Stimulated activated CD8-positive, alpha-beta memory T cell treated with anti-CD3 and anti-CD28 coated beads, Interleukin-4, amount 100 ng/mL, for 24 hours (primary cell): Measurements from ENCODE around the gene HEBP1.

Source experiments
- DNase-seq: peaks from one replicate; pipeline ENCODE4 v3.0.0-alpha.2; 2020; ENCODE audit warnings: low read depth

The HEBP1 gene

DNA sequence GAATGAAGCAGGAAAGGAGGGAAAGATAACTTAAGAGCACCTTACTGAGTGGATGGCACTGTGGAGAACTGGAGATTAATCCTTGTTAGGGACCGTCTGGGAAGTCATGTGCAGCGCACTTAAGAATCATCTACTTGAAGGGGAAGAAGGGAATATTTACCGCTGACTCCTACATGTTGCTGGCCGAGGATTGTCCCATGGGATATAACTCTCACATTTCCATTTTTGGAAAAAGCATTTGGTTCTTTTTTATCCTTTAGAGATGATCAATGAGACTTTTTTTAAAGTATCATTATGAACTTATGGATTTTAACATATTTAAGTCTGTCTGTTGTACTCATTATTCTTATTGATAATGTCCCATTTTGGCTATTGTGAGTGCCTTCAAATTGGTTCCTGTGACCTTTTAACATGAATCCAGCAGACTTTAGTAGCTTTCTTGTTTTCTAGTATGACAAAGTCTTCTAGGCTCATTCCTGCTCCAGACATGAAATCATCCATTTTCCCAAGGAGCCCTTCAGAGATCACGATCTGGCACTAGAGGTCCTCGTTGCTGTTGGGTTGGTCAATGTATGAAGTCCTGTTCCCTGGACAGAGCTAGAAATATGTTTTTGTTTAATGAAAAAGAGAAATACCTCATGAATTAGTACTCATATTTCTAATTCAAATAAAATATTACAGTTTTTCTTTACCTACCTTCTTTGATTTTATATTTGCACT lies 23.9 kb upstream of the HEBP1 start:
- no peak for DNase-seq

DNA sequence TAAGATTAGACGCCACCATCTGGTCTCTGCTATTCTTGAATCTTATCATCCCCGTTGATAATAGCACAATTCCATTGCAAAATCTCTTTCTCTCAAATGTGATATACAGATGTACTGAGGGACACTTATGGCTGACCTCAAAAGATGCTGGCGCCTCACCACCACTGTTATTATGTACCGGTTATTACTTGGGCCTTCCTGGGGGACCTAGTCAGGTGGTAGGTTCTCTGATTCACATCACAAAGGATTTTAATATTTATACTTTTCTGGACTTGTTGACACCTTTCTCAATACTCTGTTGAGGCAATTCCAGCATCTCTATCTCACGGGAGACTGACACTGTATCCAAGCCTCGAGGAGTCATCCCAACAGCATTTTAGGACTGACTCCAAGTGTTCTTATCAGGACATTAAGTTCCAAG lies 22.8 kb upstream of the HEBP1 start:
- no peak for DNase-seq

DNA sequence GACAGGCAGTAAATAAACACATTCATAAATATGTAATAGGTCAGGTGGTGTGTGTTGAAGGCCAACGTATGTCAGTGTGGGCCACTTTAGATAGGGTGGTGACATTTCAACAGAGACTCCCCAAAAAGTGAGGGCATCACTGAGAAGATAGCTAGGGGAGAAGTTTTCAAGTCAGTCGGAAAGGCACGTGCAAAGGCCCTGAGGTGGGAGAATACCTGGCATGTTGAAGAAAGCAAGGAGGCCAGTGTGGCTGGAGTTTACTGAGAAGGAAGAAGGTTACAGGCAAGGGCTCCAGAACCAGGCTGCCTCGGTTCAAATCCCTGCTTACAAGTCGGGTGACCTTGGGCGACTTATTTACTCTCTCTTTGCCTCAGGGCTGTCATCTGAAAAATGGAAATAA lies 11.0 kb upstream of the HEBP1 start:
- no peak for DNase-seq

DNA sequence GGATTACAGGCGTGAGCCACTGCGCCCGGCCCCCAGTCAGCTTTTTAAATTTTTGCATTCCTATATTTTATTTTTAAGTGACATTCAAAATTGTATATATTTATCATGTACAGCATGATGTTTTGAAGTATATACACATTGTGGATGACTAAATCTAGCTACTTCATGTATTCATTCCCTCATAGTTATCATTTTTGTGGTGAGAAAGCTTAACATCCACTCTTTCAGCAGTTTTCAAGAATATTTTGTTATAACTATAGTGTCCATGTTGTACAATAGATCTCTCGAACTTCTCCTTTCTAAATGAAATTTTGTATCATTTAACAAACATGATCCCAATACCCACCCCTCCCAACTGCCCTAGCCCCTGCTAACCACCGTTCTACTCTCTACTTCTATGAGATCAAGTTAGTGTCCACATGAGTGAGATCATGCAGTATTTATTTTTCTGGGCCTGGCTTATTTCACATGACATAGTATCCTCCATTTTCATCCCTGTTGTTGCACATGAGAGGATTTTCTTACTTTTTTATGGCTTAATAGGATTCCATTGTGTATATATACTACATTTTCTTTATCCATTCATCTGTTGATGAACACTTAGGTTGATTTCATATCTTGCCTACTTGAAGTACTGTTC lies 8.8 kb upstream of the HEBP1 start:
- no peak for DNase-seq

DNA sequence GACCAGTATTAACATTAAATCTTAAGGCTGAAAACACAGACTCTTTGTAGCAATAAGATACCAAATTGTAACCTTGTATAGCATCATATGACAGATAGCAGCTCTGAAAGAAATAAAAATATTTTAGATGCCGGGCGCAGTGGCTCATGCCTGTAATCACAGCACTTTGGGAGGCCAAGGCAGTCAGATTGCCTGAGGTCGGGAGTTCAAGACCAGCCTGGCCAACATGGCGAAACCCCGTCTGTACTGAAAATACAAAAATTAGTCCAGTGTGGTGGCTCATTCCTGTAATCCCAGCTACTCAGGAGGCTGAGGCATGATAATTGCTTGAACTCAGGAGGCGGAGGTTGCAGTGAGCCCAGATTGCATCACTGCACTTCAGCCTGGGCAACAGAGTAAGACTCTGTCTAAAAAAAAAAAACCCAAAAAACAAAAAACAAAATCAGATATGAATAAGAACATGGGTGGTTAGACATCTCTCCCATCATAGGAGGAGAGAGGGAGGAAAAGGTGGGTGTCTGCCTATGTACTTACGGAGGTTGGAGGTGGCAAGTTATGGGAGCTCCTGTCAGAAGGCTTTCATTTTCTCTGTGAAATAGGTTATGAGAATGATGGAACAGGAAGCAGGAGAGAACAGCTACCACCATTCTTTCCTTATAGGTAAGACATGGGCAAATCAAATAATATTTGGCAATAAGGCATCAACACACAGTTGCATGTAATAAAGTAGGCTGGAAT lies 7.6 kb upstream of the HEBP1 start:
- no peak for DNase-seq

DNA sequence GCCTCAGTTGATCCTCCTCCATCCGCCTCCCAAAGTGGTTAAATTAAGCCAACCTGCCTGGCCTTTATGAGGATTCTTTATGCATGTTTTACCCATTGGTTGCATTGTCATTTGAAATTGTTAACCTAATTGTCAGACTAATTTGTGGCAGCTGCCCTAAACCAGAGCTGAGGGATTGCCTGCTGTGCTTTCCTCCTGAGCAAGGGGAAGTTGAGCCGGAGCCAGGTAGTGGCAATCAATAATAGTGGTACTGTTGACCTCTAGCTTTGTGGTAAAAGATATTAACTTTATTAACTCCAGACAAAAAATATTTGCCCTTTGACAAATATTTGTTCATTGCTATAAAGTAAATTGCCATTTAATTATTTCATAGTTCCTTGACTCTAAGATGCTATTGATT lies 5.6 kb upstream of the HEBP1 start:
- DNase-seq = no peak

DNA sequence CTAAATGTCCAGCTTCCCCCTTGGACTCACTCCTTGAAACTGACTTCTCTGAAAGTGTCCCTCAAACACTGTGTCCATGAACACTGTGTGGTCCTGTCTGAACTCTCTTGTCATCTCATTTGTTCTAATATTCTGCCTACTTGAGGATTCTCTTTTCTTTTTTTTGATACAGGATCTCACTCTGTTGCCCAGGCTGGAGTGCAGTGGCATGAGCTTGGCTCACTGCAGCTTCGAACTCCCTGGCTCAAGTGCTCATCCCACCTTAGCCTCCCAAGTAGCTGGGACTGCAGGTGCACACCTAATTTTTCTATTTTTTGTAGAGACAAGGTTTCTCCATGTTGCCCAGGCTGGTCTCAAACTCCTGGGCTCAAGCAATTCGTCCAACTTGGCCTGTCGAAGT lies 4.9 kb upstream of the HEBP1 start:
- no peak for DNase-seq

DNA sequence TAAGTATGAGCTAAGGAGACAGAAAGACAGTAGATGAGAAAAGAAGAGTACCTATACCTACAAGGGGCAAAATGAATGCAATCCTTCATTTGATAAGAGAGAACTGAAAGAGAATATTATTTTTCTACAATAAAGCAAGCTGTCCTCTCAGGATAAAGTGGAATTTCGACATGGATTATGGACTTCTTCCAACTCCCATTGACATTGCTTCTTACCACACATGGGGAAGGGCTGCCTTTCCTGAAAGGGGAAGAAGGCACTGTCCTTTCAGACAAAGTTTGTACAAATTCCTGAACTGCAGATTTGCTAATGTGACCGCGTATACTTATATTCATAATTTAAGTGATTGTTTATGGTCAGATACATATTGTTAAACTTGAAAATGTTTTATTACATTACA lies 4.3 kb upstream of the HEBP1 start:
- no peak for DNase-seq

DNA sequence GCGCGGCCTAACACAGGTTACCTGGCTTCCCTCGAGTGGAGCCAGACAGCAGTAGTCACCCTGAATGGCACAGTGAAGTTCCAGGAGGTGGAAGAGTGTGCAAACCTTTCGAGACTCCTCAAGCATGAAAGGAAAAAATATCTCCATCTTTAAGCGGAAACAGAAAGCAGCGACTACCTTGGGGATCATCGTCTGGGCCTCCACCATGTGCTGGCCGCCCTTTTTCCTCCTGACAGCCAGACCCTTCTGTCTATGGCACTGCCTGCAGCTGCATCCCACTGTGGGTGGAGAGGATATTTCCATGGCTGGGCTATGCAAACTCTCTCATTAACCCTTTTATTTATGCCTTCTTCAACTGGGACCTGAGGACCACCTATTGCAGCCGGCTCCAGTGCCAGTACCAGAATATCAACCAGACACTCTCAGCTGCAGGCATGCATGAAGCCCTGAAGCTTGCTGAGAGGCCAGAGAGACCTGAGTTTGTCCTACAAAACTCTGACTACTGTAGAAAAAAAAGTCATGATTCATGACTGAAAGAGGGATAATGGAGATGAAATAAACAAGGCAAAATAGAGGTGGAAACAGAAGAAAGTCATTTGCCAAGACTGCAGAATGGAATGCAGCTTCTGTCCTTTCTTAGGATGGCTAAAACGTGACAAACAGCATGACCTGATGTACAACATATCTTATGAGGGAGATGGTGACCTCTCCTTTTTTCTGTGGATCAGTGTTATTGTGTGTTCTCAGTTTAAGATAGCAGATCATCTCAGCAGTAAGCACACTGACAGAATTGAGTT lies 2.4 kb upstream of the HEBP1 start:
- DNase-seq = no peak

DNA sequence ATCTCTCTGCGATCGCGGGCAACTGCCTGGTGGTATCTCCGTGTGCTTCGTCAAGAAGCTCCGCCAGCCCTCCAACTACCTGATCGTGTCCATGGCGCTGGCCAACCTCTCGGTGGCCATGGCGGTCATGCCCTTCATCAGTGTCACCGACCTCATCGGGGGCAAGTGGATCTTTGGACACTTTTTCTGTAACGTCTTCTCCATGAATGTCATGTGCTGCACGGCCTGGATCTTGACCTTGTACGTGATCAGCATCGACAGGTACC lies 1.6 kb upstream of the HEBP1 start:
- no peak for DNase-seq

DNA sequence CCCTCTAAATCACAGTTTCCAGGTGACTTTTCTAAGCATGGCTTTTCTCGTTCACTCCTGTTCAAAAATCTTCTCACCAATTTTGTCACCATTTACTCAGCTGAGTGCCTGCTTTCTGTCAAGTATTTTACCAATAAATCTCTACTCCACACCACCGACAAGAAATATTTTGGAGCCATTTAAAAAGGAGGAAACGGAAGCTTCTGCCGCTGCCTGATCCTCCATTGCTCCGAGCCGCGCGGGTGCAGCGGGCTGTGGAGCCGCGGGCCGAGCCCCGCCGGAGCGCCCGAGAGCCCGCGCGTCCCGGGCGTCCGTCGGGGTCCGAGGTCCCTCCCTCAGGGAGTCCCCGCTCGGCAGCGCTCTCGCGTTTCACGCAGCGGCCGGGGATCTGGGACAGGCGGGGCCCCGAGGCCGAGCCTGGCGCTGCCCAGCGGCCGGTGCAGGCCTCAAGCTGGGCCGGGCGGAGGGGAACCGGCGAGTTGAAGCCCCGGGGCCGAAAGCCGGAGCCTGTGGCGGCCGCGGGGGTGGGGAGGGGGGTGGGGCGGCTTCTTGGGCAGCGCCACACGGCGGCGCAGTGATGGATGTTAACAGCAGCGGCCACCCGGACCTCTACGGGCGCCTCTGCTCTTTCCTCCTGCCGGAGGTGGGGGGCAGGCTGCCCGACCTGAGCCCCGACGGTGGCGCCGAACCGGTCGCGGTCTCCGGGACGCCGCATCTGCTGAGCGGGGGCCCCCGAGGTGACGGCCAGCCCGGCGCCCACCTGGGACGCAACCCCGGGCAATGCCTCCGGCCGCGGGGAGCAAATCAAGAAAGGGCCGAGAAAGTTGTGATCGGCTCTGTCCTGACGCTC lies 1.1 kb upstream of the HEBP1 start:
- DNase-seq = no peak

DNA sequence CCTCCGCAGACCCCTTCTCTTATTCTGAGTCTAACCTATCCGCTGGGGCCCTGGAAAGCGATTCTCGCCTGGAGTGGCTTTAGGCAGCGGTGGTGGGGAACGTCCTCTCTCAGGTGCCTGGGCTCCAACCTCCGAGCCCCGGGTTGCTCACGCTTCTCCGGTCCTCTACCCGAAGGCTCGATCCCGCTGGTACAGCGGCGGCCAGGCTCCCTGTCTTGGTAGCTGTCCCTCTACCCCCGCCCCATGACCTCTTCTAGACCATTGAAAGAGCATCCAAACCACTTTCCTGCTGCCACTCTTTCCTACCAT lies 505 bp upstream of the HEBP1 start:
- no peak for DNase-seq

DNA sequence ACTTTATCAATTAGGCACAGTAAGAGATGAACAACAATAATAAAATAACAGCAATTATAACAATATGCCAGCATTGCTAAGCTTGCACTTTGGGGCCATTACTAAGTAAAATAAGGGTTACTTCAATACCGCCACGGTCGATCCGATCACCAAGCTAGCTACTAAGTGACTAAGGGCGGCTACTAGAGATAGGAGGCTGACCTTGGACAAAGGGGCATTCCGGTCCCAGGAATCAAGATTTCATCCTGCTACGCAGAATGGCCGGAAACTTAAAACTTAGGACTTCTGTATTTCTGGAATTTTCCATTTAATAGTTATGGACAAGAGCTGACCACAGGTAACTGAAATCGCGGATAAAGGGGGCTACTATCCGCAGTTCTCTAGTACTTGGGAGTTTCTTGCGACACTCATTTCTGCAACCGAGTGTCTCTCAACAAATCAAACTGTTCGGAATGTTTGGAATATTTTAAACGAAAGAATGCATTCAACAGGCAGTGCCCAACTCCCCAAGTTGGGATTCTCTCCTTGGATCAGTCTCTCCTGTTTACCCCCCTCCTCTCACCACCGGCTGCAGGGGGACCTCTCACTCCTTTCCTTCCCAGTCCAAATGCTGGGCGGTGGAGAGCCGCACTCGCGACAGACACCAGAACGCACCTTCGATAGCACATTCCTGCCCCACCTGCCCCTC lies 650 bp downstream of the HEBP1 start:
- no peak for DNase-seq

DNA sequence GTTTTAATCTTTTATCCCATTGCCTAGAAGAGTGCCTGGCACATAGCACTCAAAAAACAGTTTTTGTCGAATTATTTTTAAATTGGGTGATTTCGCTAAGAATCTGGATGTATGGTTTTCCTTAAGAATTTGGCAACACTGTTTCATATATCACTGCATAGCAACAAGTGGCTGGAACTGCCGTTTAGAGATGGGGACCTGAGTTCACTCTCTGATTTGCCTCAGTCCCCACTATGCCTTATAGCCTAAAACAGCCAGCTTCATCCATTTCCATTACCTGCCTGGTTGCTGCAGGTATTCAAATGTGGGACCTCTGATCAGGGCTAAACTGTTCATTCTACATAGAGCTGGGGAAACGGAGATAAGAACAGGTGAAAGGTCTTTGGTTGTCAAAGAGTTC lies 1.8 kb downstream of the HEBP1 start:
- no peak for DNase-seq

DNA sequence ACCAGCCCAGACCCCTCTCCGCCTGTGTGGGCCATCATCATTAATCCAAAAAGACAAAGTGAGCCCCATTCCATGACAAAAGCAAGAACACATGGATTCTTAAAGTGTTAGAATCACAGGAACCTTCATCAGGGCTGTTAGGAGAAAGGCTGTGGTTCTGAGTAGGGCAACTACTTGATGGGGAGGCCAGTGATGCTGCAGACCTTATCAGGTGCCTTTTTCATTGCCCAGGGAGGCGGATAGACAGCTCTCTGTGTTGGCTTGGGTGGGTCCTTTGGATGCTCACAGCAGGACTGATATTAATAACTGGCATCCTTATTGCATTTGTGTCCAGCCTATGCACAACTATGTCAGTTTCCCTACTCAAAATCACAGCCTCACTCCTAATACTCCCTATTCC lies 2.3 kb downstream of the HEBP1 start:
- DNase-seq = no peak

DNA sequence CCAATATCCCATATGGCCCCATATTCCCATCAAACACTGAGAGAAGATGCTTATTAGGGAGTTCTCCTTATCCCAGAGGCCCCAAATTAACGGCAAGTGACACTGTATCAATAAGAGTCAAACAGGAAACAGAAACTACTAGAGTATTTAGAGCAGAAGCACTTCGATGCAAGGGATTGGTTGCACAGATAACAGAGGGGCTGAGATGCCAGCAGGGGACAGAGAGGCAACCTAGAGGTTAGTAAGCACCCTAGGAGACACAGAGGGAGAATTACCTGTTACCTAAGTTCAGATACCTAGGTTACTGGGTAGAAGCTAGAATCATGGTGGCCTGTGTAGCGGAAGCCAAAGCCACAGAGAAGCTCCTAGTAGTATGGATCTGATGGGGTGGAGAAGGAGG lies 2.9 kb downstream of the HEBP1 start:
- DNase-seq = no peak

DNA sequence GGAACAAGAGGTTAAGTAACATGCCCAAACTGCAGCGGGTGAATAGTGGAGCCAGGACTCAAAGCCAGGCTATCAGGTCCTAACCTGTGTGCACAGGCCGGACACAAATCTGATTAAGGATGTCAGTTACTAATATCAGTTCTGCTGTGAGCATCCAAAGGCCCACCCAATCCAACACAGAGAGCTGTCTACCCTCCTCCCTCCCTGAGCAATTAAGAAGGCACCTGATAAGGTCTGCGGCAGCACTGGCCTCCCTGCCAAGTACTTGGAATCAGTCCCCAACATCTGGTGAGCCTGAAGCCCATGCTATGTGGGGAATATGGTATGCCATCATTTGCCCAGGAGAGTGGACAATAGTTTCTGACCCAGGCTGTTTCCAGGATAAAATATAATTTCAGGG lies 3.9 kb downstream of the HEBP1 start:
- DNase-seq = no peak

DNA sequence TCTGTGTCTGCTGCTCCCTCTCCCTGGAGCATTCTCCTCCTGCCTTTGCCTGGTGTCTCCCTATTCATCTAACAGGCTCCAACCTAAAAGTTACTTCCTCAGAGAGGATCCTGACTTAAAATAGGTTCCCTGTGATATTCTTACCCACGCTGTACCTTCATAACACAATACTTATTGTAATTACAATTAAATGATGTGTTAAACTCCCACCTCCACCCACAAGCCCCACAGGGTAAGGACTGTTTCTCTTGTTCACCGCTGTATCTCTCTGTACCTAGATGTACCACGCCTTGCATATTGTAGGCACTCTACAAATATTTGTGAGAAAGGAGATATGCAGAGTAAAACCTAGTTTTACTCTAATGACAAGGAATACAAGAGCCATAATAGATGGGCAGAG lies 5.0 kb downstream of the HEBP1 start:
- DNase-seq = no peak

DNA sequence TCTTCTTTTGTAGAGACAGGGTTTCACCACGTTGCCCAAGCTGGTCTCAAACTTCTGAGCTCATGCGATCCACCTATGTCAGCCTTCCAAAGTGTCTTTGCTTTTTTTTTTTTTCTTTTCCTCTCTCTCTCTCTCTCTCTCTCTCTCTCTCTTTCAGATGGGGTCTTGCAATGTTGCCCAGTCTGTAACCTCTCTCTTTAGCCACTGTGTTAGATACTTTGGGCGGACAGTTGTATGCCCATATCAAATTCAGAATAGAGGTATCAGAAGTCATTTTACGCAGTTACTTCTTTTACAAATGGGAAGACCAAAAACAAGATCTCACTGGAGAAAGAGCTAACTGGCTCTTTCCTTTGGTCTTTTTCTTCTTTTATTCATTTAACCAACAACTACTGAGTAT lies 6.7 kb downstream of the HEBP1 start:
- DNase-seq = no peak

DNA sequence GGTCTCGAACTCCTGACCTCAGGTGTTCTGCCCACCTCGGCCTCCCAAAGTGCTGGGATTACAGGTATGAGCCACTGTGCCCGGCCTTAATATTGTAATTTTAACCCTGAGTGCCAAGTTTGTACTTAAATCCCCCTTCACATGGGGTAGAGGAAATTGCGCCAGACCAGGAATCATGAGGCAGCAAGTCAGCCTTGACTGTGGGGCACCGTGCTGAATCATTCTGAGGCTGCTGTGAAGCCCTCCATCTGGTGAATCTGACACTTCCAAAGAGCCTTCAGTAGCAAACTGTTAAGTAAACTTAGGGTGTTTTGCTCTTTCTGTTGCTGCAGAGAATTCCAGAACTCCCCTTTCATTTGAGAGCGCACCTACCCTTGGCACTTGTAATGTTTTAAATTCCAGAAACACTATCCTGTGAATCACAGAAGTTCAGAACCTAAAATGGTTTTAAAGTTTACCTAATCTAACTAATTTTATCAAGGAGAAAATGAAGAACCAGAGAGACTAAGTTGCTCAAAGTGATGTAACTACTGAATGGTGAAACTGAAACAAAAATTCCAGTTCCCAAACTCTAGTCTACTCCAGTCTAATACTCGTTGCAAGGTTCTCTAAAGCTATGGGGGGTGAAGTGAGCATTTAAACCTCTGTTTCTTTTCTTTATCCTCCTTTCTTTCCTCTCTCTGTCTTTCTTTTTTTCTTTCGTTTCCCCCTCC lies 7.5 kb downstream of the HEBP1 start:
- DNase-seq = no peak
